Astrocyte of the spinal cord (primary cell): Measurements from ENCODE around the gene INPP4A.

Source experiments
- DNase-seq: peaks from one replicate; pipeline ENCODE4 v3.0.0; 2011; ENCODE audit warnings: low read depth, low spot score
- H3K4me3 ChIP-seq: 2 replicates; pipeline ENCODE4 v1.5.1; 2011; ENCODE audit warnings: low read depth, mild to moderate bottlenecking, low read length, moderate library complexity
- CTCF ChIP-seq: IDR thresholded peaks from 2 replicates; pipeline ENCODE4 v1.5.1; 2012; ENCODE audit warnings: low read depth, mild to moderate bottlenecking, low read length, inconsistent platforms
- in situ Hi-C: cut with HindIII; loops from 2 replicates; pipeline ENCODE4 v1.10.0; 2017; ENCODE audit warnings: low sequenced_read_pairs

Gene INPP4A

GRCh38 chr2:98444436-98445176 is at the start of gene INPP4A:
INPP4A (plus strand) TSS chr2:98444858; CDS start chr2:98520049, 75,191 bp downstream.
- DNase-seq = peak; percentile 43
- peak within 1 kb of the TSS; percentile 66 for H3K4me3 ChIP-seq
- no peak for TF ChIP-seq CTCF
- in situ Hi-C loops = no loop called here

- DNase-seq = no peak
- no peak for TF ChIP-seq CTCF
- in situ Hi-C loops = no loop called here
These were observed 48.7 kb upstream of the INPP4A start for GRCh38 chr2:98395977-98396376.

GRCh38 chr2:98396745-98397355 is 47.8 kb upstream of the INPP4A start:
- no peak for DNase-seq
- in situ Hi-C loops = no loop called here
- no peak for TF ChIP-seq CTCF
- H3K4me3 ChIP-seq = no peak overlapping the region

More at GRCh38 chr2:98395977-98396376, 48.7 kb upstream of the INPP4A start:
- no peak overlapping the region for H3K4me3 ChIP-seq

- no peak overlapping the region for H3K4me3 ChIP-seq
- in situ Hi-C loops = no loop called here
- TF ChIP-seq CTCF = no peak
- no peak for DNase-seq
These were observed 45.5 kb upstream of the INPP4A start for GRCh38 chr2:98399140-98399539.

- no peak for TF ChIP-seq CTCF
- no peak overlapping the region for H3K4me3 ChIP-seq
- in situ Hi-C loops = no loop called here
- DNase-seq = no peak
These were observed 40.8 kb upstream of the INPP4A start for GRCh38 chr2:98403878-98404277.

- DNase-seq = no peak
- H3K4me3 ChIP-seq = no peak overlapping the region
- in situ Hi-C loops = no loop called here
- no peak for TF ChIP-seq CTCF
These were observed 40.0 kb upstream of the INPP4A start for GRCh38 chr2:98404556-98405250.
